SH-SY5Y (cell line): ENCODE results near the gene LDHD.

Experiments
- GATA2 ChIP-seq: IDR thresholded peaks from 2 replicates; pipeline ENCODE4 v1.6.1; 2011; ENCODE audit warnings: mild to moderate bottlenecking, low read depth, low read length
- GATA3 ChIP-seq: IDR thresholded peaks from 2 replicates; pipeline ENCODE4 v1.6.1; 2011; ENCODE audit warnings: low read depth, mild to moderate bottlenecking, low read length, moderate library complexity

The LDHD gene

GRCh38 chr16:75097191-75097761, 19.3 kb downstream of the LDHD start:
- no peak for TF ChIP-seq GATA2
- no peak for TF ChIP-seq GATA3

GRCh38 chr16:75096656-75097055, 19.9 kb downstream of the LDHD start:
- TF ChIP-seq GATA2, result no peak
- TF ChIP-seq GATA3, result no peak

GRCh38 chr16:75095204-75095621, 21.4 kb downstream of the LDHD start:
- TF ChIP-seq GATA2, result no peak
- no peak for TF ChIP-seq GATA3

- TF ChIP-seq GATA3, result no peak
- TF ChIP-seq GATA2, result no peak
Measured at GRCh38 chr16:75093598-75094540, 22.7 kb downstream of the LDHD start.

GRCh38 chr16:75092777-75093176, 23.8 kb downstream of the LDHD start:
- TF ChIP-seq GATA3 (no peak), GATA2 (no peak)

GRCh38 chr16:75089486-75090202, 26.9 kb downstream of the LDHD start:
- TF ChIP-seq GATA3, result no peak
- no peak for TF ChIP-seq GATA2

GRCh38 chr16:75088934-75089333, 27.6 kb downstream of the LDHD start:
- no peak for TF ChIP-seq GATA3
- no peak for TF ChIP-seq GATA2

- TF ChIP-seq GATA2 (no peak), GATA3 (no peak)
Measured at GRCh38 chr16:75088216-75088615, 28.4 kb downstream of the LDHD start.

GRCh38 chr16:75087375-75087979, 29.1 kb downstream of the LDHD start:
- no peak for TF ChIP-seq GATA2
- TF ChIP-seq GATA3, result no peak

GRCh38 chr16:75086688-75087374, 29.7 kb downstream of the LDHD start:
- TF ChIP-seq GATA2 (no peak), GATA3 (no peak)

- TF ChIP-seq GATA2 (no peak), GATA3 (no peak)
Measured at GRCh38 chr16:75086281-75086680, 30.3 kb downstream of the LDHD start.

GRCh38 chr16:75085556-75085955, 31.0 kb downstream of the LDHD start:
- no peak for TF ChIP-seq GATA3
- no peak for TF ChIP-seq GATA2

GRCh38 chr16:75083813-75084212, 32.8 kb downstream of the LDHD start:
- no peak for TF ChIP-seq GATA2
- TF ChIP-seq GATA3, result no peak

- TF ChIP-seq GATA2, result no peak
- TF ChIP-seq GATA3, result no peak
Measured at GRCh38 chr16:75081179-75081859, 35.3 kb downstream of the LDHD start.
